HCT116 (cell line): Measurements from ENCODE around the gene PRKCH. TPM values are rescaled to one million over a fixed set of nuclear protein-coding genes. Genes with fewer than 3 reads are reported as not detected.
A peak's percentile ranks its signal among the peaks of the same experiment; 100 is the strongest.

Experiments
- ATAC-seq: fragments of 200-7000 bp; cut with Tn5 transposase; 2 replicates; pipeline ENCODE4 v1.9.1; 2020; ENCODE audit warnings: mild to moderate bottlenecking, moderate library complexity
- BruUV-seq: library from RNA; stranded (reverse); fragments of 400-500 nt; replicated peaks from 2 replicates; lab custom pipeline; 2021; lab: Mats Ljungman, UMichigan
- CTCF ChIA-PET: fragments of 300-600 bp; sonication (Branson Sonifier 250); formaldehyde crosslinking; loops from one replicate; lab custom pipeline; 2021; ENCODE audit warnings: antibody characterized with exemption; lab: Charles Lee
- POLR2A ChIA-PET: fragments of 300-600, 350-600 bp; sonication (Branson Sonifier 250); formaldehyde crosslinking; loops from one replicate; lab custom pipeline; 2021; ENCODE audit warnings: antibody characterized with exemption; lab: Charles Lee
- RAD21 ChIA-PET, 2 experiments: fragments of 300-600 bp; sonication (Branson Sonifier 250); formaldehyde crosslinking; loops; one replicate each; lab custom pipeline; 2023; ENCODE audit warnings: low total read pairs in 2 of 2; ENCODE audit not compliant: uncharacterized antibody in 2 of 2, unreplicated experiment in 2 of 2, low non-redundant PET in 1 of 2; lab: Charles Lee
- DNase-seq: peaks from one replicate; pipeline ENCODE4 v3.0.0-alpha.2; 2010; ENCODE audit warnings: low read depth, low spot score
- H2AFZ ChIP-seq: fragments of 200-600 bp; shearing (Covaris generic), sonication (generic); 2 replicates; pipeline ENCODE4 v1.6.1; 2017; ENCODE audit warnings: low read depth, mixed run types, mixed read lengths, antibody characterized with exemption, low read length; ENCODE audit not compliant: poor library complexity, severe bottlenecking
- H3K27ac ChIP-seq: 2 replicates; pipeline ENCODE4 v1.5.1; 2012; ENCODE audit warnings: low read depth, low read length
- H3K27me3 ChIP-seq: fragments of 200-600 bp; sonication (generic); 2 replicates; pipeline ENCODE4 v1.6.1; 2016; ENCODE audit warnings: mixed run types, low read length, mixed read lengths; ENCODE audit not compliant: insufficient read depth
- H3K36me3 ChIP-seq, 2 experiments: fragments of 200-500 bp in 1 of 2; fragments of 200-600 bp in 1 of 2; sonication (Bioruptor generic) in 1 of 2; sonication (generic) in 1 of 2; 2 replicates each; pipeline versions ENCODE4 v1.5.1 to v1.6.1; 2014 to 2016; ENCODE audit warnings: low read length in 2 of 2, inconsistent platforms in 1 of 2, mixed read lengths in 1 of 2, mixed run types in 1 of 2; ENCODE audit not compliant: insufficient read depth in 2 of 2, control insufficient read depth in 1 of 2
- H3K4me1 ChIP-seq, 2 experiments: fragments of 200-600 bp in 1 of 2; sonication (generic) in 1 of 2; 2 replicates each; pipeline versions ENCODE4 v1.5.1 to v1.6.1; 2012 to 2017; ENCODE audit warnings: low read length in 2 of 2, inconsistent platforms in 1 of 2, mild to moderate bottlenecking in 1 of 2, mixed read lengths in 1 of 2, mixed run types in 1 of 2, moderate library complexity in 1 of 2; ENCODE audit not compliant: insufficient read depth in 2 of 2, control insufficient read depth in 1 of 2
- H3K4me2 ChIP-seq: fragments of 200-600 bp; sonication (generic); 2 replicates; pipeline ENCODE4 v1.6.1; 2017; ENCODE audit warnings: mixed run types, low read length, mixed read lengths
- H3K4me3 ChIP-seq, 2 experiments: fragments of 200-600 bp in 1 of 2; sonication (generic) in 1 of 2; replicated peaks in 1 of 2; 2 replicates each; pipeline ENCODE4 v1.5.1; 2011 to 2016; ENCODE audit warnings: low read length in 2 of 2, control low read depth in 1 of 2, low read depth in 1 of 2, mild to moderate bottlenecking in 1 of 2, mixed read lengths in 1 of 2, mixed run types in 1 of 2
- H3K79me2 ChIP-seq: fragments of 200-600 bp; sonication (generic); 2 replicates; pipeline ENCODE4 v1.6.1; 2017; ENCODE audit warnings: mild to moderate bottlenecking, mixed run types, low read length, moderate library complexity, mixed read lengths; ENCODE audit not compliant: insufficient read depth
- H3K9ac ChIP-seq: fragments of 200-600 bp; sonication (generic); 2 replicates; pipeline ENCODE4 v1.6.1; 2016; ENCODE audit warnings: low read length, mixed read lengths
- H3K9me2 ChIP-seq: fragments of 200-600 bp; sonication (generic), shearing (Covaris generic); 2 replicates; pipeline ENCODE4 v1.6.1; 2017; ENCODE audit warnings: mixed run types, mild to moderate bottlenecking, moderate library complexity; ENCODE audit not compliant: insufficient read depth
- H3K9me3 ChIP-seq, 2 experiments: fragments of 200-500 bp in 1 of 2; fragments of 200-600 bp in 1 of 2; sonication (Bioruptor generic) in 1 of 2; sonication (generic) in 1 of 2; 2 replicates each; pipeline ENCODE4 v1.6.1; 2014 to 2017; ENCODE audit warnings: low read length in 2 of 2, mixed read lengths in 2 of 2, inconsistent platforms in 1 of 2, low read depth in 1 of 2, mild to moderate bottlenecking in 1 of 2, mixed run types in 1 of 2, moderate library complexity in 1 of 2; ENCODE audit not compliant: control insufficient read depth in 1 of 2, insufficient read depth in 1 of 2
- H4K20me1 ChIP-seq: fragments of 200-600 bp; sonication (generic), shearing (Covaris generic); 2 replicates; pipeline ENCODE4 v1.6.1; 2017; ENCODE audit warnings: mixed run types, mild to moderate bottlenecking, moderate library complexity; ENCODE audit not compliant: insufficient read depth
- CBX3 ChIP-seq: IDR thresholded peaks from 2 replicates; pipeline ENCODE4 v1.6.1; 2012; ENCODE audit warnings: low read depth
- CEBPB ChIP-seq: IDR thresholded peaks from 2 replicates; pipeline ENCODE4 v1.6.1; 2012; ENCODE audit warnings: low read depth
- EGR1 ChIP-seq: IDR thresholded peaks from 2 replicates; pipeline ENCODE4 v1.6.1; 2012; ENCODE audit warnings: low read depth
- ELF1 ChIP-seq: IDR thresholded peaks from 2 replicates; pipeline ENCODE4 v1.6.1; 2012; ENCODE audit warnings: low read depth, borderline replicate concordance
- EZH2 ChIP-seq: fragments of 200-600 bp; sonication (generic); IDR thresholded peaks from 2 replicates; pipeline ENCODE4 v1.6.1; 2017; ENCODE audit warnings: antibody characterized with exemption, mixed run types
- EZH2phosphoT487 ChIP-seq: fragments of 200-600 bp; IDR thresholded peaks from 2 replicates; pipeline ENCODE4 v1.6.1; 2018; ENCODE audit warnings: antibody characterized with exemption, borderline replicate concordance
- FOSL1 ChIP-seq: IDR thresholded peaks from 2 replicates; pipeline ENCODE4 v1.6.1; 2012; ENCODE audit warnings: low read depth
- JUND ChIP-seq: IDR thresholded peaks from 2 replicates; pipeline ENCODE4 v1.6.1; 2012
- POLR2A ChIP-seq: IDR thresholded peaks from 2 replicates; pipeline ENCODE4 v1.7.0; 2011; ENCODE audit warnings: borderline replicate concordance; ENCODE audit not compliant: insufficient read depth, insufficient read length; ENCODE audit errors: extremely low read depth
- POLR2AphosphoS5 ChIP-seq: IDR thresholded peaks from 2 replicates; pipeline ENCODE4 v1.6.1; 2011; ENCODE audit warnings: mild to moderate bottlenecking, low read depth, low read length, moderate library complexity
- RAD21 ChIP-seq: IDR thresholded peaks from 2 replicates; pipeline ENCODE4 v1.6.1; 2012; ENCODE audit warnings: low read depth, mild to moderate bottlenecking
- SIN3A ChIP-seq: IDR thresholded peaks from 2 replicates; pipeline ENCODE4 v1.6.1; 2012; ENCODE audit warnings: low read depth
- SP1 ChIP-seq: IDR thresholded peaks from 2 replicates; pipeline ENCODE4 v1.6.1; 2012; ENCODE audit warnings: low read depth
- SRF ChIP-seq: IDR thresholded peaks from 2 replicates; pipeline ENCODE4 v1.6.1; 2012; ENCODE audit warnings: low read depth
- TCF7L2 ChIP-seq: IDR thresholded peaks from 2 replicates; pipeline ENCODE4 v1.7.0; 2011; ENCODE audit warnings: borderline replicate concordance, inconsistent platforms; ENCODE audit not compliant: insufficient read depth, insufficient read length; ENCODE audit errors: extremely low read depth
- ZFX ChIP-seq: fragments of 450-650 bp; IDR thresholded peaks from 2 replicates; pipeline ENCODE4 v1.6.1; 2017
- ZNF274 ChIP-seq: fragments of 200-500 bp; sonication (Bioruptor generic); IDR thresholded peaks from 2 replicates; pipeline ENCODE4 v1.6.1; 2014; ENCODE audit warnings: mild to moderate bottlenecking, low read depth, low read length, inconsistent platforms
- intact Hi-C: fragments of 100-400 bp; cut with micrococcal nuclease; formaldehyde crosslinking; loops from 2 replicates; pipeline ENCODE4 v1.10.0; 2022
- total RNA-seq: library from RNA; stranded (reverse); gene quantifications from one replicate; pipeline ENCODE4 v1.2.1, GENCODE V29; 2021; ENCODE audit not compliant: unreplicated experiment
- TF ChIP-seq, protein P1 (sequence below): IDR thresholded peaks from 2 replicates; pipeline ENCODE4 v1.6.1; 2012
- TF ChIP-seq, protein P2 (sequence below): IDR thresholded peaks from 2 replicates; pipeline ENCODE4 v1.6.1; 2012
- TF ChIP-seq, protein P3 (sequence below): IDR thresholded peaks from 2 replicates; pipeline ENCODE4 v1.6.1; 2012; ENCODE audit warnings: low read depth
- TF ChIP-seq, protein P4 (sequence below): IDR thresholded peaks from 2 replicates; pipeline ENCODE4 v1.6.1; 2011; ENCODE audit warnings: mild to moderate bottlenecking, low read length, moderate library complexity; ENCODE audit not compliant: insufficient replicate concordance; ENCODE audit errors: extremely low read depth
- TF ChIP-seq, protein P5 (sequence below), 3 experiments: fragments of 200-600 bp in 1 of 3; sonication (generic) in 1 of 3; IDR thresholded peaks in 2 of 3; conservative IDR thresholded peaks in 1 of 3; 2 replicates each; pipeline ENCODE4 v1.5.1; 2012 to 2017; ENCODE audit warnings: low read depth in 2 of 3, low read length in 2 of 3, antibody characterized with exemption in 1 of 3, borderline replicate concordance in 1 of 3, control low read depth in 1 of 3, mild to moderate bottlenecking in 1 of 3, mixed read lengths in 1 of 3, mixed run types in 1 of 3, moderate library complexity in 1 of 3; ENCODE audit not compliant: insufficient read depth in 1 of 3

Gene PRKCH
- total RNA-seq, 1 experiment from 2014 or later: 16.6 TPM

DNA sequence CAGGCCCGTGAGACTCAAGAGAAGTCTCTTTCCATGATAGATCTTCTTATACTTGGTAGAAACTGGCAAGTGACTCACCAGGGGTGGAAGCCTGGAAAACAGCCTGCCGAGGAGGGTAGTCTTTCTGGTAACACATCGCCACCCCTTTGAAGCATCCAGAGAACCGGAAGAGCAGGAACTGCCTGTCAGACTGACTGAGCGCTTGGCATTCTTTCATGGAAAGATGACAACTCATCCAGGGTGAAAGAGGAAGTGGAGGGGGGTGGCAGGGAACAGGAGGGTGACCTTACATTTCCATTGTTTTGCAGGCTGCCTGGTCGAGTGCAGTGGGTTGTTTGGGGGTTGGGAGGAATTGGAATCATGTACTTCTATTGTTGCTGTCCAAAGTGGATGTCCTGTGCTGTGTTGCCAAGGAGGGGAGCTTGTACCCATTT, 34.5 kb downstream of the PRKCH start:
- Histone ChIP-seq H3K9ac (peak overlapping the region; percentile 56), H3K4me1 (peaks cover 24 to 60% of the 10 kb centered on the region in 2 experiments), H3K79me2 (peaks cover 8% of the 10 kb centered on the region; the same call in 1 of the 2 replicates), H2AFZ (no peak overlapping the region), H3K9me3 (no peaks in the 10 kb centered on the region), H3K36me3 (no peaks in the 10 kb centered on the region), H3K9me2 (no peaks in the 10 kb centered on the region), H3K4me2 (peak overlapping the region; percentile 76), H3K27ac (peak overlapping the region; percentile 58), H4K20me1 (no peaks in the 10 kb centered on the region), H3K27me3 (no peaks in the 10 kb centered on the region), H3K4me3 (peak overlapping the region; percentile 34 to 50)
- intact Hi-C loops: no loop called here
- ATAC-seq: peak; percentile 96
- RAD21 ChIA-PET: no interaction called here
- CTCF ChIA-PET: no interaction called here
- POLR2A ChIA-PET: no interaction called here
- no TSS peak for BruUV-seq
- DNase-seq: peak; percentile 98
- TF ChIP-seq, protein P1, sequence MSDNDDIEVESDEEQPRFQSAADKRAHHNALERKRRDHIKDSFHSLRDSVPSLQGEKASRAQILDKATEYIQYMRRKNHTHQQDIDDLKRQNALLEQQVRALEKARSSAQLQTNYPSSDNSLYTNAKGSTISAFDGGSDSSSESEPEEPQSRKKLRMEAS: peak; percentile 77
- TF ChIP-seq TCF7L2 (peak; percentile 98), POLR2A (no peak), ELF1 (peak; percentile 67), RAD21 (peak; percentile 36; the same call in 1 of the 2 replicates), SIN3A (peak; percentile 98), SP1 (peak; percentile 99), EZH2phosphoT487 (no peak), CEBPB (peak; percentile 83), FOSL1 (peak; percentile 87), POLR2AphosphoS5 (peak; percentile 74), JUND (peak; percentile 97), EGR1 (no peak), ZFX (no peak), EZH2 (no peak), SRF (no peak; the same call in 1 of the 2 replicates), CBX3 (peak; percentile 99), ZNF274 (no peak)
- TF ChIP-seq, protein P2, sequence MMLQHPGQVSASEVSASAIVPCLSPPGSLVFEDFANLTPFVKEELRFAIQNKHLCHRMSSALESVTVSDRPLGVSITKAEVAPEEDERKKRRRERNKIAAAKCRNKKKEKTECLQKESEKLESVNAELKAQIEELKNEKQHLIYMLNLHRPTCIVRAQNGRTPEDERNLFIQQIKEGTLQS: no peak
- TF ChIP-seq, protein P3, sequence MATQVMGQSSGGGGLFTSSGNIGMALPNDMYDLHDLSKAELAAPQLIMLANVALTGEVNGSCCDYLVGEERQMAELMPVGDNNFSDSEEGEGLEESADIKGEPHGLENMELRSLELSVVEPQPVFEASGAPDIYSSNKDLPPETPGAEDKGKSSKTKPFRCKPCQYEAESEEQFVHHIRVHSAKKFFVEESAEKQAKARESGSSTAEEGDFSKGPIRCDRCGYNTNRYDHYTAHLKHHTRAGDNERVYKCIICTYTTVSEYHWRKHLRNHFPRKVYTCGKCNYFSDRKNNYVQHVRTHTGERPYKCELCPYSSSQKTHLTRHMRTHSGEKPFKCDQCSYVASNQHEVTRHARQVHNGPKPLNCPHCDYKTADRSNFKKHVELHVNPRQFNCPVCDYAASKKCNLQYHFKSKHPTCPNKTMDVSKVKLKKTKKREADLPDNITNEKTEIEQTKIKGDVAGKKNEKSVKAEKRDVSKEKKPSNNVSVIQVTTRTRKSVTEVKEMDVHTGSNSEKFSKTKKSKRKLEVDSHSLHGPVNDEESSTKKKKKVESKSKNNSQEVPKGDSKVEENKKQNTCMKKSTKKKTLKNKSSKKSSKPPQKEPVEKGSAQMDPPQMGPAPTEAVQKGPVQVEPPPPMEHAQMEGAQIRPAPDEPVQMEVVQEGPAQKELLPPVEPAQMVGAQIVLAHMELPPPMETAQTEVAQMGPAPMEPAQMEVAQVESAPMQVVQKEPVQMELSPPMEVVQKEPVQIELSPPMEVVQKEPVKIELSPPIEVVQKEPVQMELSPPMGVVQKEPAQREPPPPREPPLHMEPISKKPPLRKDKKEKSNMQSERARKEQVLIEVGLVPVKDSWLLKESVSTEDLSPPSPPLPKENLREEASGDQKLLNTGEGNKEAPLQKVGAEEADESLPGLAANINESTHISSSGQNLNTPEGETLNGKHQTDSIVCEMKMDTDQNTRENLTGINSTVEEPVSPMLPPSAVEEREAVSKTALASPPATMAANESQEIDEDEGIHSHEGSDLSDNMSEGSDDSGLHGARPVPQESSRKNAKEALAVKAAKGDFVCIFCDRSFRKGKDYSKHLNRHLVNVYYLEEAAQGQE: no peak
- TF ChIP-seq, protein P4, sequence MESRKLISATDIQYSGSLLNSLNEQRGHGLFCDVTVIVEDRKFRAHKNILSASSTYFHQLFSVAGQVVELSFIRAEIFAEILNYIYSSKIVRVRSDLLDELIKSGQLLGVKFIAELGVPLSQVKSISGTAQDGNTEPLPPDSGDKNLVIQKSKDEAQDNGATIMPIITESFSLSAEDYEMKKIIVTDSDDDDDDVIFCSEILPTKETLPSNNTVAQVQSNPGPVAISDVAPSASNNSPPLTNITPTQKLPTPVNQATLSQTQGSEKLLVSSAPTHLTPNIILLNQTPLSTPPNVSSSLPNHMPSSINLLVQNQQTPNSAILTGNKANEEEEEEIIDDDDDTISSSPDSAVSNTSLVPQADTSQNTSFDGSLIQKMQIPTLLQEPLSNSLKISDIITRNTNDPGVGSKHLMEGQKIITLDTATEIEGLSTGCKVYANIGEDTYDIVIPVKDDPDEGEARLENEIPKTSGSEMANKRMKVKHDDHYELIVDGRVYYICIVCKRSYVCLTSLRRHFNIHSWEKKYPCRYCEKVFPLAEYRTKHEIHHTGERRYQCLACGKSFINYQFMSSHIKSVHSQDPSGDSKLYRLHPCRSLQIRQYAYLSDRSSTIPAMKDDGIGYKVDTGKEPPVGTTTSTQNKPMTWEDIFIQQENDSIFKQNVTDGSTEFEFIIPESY: peak; percentile 67
- TF ChIP-seq, protein P5, sequence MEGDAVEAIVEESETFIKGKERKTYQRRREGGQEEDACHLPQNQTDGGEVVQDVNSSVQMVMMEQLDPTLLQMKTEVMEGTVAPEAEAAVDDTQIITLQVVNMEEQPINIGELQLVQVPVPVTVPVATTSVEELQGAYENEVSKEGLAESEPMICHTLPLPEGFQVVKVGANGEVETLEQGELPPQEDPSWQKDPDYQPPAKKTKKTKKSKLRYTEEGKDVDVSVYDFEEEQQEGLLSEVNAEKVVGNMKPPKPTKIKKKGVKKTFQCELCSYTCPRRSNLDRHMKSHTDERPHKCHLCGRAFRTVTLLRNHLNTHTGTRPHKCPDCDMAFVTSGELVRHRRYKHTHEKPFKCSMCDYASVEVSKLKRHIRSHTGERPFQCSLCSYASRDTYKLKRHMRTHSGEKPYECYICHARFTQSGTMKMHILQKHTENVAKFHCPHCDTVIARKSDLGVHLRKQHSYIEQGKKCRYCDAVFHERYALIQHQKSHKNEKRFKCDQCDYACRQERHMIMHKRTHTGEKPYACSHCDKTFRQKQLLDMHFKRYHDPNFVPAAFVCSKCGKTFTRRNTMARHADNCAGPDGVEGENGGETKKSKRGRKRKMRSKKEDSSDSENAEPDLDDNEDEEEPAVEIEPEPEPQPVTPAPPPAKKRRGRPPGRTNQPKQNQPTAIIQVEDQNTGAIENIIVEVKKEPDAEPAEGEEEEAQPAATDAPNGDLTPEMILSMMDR (IDR thresholded peaks at IDR 0.05 in 2 of 3, conservative IDR thresholded peaks at IDR 0.05 in 1 of 3; ENCODE audit: borderline replicate concordance in 1 of 3, insufficient read depth in 1 of 3, low read depth in 2 of 3, low read length in 2 of 3): no peak
